Iris pigment epithelial cell (primary cell): ENCODE data around the gene GPRC5A.
"Not testable (repeated sequence)": the region's sequence is repeated elsewhere in the genome, so short reads cannot be mapped to it uniquely, and the experiment has no call there.

Experiments used
- DNase-seq: peaks from one replicate; pipeline ENCODE4 v3.0.0-alpha.2; 2011; ENCODE audit warnings: low read depth

Gene GPRC5A, protein sequence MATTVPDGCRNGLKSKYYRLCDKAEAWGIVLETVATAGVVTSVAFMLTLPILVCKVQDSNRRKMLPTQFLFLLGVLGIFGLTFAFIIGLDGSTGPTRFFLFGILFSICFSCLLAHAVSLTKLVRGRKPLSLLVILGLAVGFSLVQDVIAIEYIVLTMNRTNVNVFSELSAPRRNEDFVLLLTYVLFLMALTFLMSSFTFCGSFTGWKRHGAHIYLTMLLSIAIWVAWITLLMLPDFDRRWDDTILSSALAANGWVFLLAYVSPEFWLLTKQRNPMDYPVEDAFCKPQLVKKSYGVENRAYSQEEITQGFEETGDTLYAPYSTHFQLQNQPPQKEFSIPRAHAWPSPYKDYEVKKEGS

DNA sequence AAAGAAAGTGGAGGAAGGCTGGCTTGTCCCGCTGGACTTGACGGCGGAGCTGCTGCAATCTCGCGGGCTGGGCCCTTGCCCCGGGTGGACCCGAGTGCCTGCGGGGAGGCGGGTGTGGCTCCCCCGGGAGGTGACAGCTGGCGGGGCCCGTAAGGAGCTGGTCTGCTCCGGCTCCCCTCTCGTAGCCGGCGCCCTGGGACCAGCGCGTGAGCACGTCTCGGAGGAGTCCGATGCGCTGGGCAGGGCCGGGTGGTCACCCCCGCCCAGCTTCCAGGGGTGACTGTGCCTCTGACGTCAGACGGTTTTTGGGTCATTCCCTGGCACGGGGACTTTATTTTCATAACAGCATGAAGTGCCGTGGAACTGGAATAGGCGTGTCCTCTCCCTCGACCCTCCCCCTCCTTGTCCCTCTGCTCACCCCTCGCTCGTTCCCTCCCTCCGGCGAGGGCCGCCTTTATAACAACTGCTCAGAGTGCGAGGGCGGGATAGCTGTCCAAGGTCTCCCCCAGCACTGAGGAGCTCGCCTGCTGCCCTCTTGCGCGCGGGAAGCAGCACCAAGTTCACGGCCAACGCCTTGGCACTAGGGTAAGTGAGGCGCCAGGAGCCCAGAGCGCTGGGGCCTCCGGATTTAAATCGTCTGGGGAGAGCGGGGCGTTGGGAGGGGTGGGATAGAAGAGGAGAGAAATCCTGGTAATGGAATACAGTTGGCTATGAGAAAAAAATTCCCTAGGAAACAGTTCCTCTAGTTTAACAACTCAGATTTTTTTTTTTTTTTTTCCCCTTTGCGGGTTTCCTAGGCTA, at the start of gene GPRC5A:
GPRC5A (plus strand) TSS at position 483 of the 801 bp plus-strand sequence. CDS start 16,688 bp downstream, outside the sequence.
- DNase-seq: peak; percentile 98

DNA sequence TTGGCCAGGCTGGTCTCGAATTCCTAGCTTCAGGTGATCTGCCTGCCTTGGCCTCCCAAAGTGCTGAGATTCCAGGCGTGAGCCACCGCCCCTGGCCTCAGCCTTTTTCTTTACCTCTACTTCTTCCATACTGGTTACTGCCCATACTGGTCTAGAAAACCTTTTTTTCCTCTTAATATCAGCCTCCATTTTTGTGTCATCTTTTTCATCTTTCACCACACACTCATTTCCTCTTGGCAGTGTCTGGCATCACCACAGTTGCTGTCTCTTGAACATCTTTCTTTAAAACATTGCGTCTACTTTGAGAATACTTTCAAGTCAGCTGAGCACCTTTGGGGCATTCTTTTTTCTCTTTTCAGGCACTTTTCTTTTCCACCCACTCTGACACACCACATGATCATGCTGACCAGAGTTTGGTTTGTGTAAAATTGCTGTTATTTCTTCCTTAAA, 45.5 kb upstream of the GPRC5A start:
- no peak for DNase-seq

DNA sequence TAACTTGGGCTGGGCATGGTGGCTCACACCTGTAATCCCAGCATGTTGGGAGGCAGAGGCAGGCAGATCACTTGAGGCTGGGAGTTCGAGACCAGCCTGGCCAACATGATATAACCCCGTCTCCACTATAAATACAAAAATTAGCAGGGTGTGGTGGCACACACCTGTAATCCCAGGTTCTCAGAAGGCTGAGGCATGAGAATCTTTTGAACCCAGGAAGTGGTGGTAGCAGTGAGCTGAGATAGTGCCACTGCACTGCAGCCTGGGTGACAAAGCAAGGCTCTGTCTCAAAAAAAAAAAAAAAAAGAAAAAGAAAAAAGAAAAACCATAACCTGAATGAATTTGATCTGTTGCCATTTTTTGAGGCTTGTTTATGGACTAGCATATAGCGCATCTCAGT, 44.6 kb upstream of the GPRC5A start:
- DNase-seq: not testable (repeated sequence)

DNA sequence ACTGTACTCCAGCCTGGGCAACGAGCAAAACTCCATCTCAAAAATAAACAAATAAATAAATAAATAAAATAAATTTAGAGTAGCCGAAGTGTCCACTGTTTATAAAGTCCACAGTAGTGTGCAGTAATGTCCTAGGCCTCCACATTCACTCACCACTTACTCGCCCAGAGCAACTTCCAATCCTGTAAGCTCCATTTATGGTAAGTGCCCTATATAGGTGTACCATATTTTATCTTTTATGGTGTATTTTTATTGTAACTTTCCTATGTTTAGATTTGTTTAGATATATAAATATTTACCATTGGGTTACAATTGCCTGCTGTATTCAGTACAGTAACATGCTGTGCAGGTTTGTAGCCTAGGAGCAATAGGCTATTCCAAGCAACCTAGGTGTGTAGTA, 37.9 kb upstream of the GPRC5A start:
- DNase-seq: no peak

DNA sequence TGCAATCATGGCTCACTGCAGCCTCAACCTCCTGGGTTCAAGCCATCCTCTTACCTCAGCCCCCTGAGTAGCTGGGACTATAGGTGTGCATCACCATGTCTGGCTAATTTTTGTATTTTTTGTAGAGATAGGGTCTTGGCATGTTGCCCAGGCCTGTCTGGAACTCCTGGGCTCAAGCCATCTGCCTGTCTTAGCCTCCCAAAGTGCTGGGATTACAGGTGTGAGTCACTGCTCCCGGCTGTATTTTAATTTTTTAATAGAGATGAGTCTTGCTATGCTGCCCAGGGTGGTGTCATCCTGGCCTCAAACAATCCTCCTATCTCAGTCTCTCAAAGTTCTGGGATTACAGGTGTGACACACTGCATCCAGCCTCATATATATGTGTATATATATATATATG, 31.7 kb upstream of the GPRC5A start:
- peak; percentile 53 for DNase-seq

DNA sequence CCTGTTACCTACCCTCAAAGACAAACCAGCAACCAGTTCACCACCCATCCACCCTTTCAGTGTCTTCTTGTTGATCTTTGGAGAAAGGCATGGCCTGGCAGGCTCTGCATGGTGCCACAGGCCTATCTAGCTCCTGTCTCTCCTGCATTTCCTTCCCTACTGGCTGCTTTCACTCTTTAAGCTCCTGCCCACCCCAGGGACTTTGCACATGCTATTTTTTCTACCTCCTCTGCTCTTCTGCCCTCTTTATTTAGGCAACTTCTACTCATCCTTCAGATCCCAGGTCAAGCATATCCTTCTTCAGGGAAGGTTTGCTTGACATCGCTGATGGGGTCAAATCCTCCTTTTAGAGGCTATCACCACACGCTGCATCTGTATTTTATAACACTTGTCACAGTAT, 27.1 kb upstream of the GPRC5A start:
- no peak for DNase-seq

DNA sequence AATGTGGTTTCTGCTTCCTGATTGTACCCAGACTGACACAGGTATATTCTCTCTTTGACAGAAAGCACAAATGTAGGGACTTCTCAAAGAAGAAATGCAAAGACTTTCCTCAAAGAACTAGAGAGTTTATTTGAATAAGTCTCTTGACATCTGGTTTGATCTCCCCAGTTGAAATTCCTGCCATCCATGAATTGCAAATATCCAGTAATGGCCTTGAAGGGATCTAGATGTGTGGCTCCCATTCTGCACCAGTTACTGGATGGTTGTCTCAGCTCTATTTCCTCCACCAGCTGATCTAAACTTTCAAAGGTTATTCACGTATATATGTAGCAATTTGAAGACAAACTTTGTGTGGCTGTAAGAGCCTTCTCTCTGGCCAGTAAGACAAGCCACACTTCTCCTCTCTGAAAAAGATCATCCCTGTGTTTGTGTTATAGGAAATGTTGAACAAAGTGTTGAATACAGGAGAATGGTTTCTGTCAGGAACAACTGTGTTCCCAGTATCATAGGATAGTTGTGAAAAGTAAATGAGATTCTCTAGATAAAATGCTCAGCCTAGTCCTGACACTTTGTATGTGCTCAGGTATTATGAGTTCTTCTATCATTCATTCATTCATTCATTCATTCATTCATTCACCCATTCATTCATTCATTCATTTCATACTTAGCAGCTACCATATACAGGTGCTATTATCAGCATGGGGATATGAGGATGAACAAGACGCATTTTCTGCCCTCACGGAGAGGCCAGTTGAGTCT, 22.7 kb upstream of the GPRC5A start:
- no peak for DNase-seq

DNA sequence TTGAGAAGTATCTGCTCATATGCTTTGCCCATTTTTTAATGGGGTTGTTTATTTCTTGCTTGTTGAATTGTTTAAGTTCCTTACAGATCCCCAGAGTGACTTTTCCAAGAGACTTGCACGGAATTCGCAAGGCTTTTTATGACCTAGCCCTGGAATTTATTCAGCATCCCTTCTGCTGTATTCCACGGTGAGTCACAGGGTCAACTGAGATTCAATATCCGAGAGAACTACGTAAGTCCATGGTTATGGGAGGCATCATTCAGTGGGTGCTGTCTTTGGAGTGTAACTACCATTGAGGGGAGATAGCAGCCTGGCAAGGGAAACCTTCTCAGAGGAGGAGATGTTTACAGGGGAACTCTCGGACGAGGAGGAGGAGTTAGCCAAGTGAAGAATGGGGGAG, 20.9 kb upstream of the GPRC5A start:
- peak; percentile 100 for DNase-seq

DNA sequence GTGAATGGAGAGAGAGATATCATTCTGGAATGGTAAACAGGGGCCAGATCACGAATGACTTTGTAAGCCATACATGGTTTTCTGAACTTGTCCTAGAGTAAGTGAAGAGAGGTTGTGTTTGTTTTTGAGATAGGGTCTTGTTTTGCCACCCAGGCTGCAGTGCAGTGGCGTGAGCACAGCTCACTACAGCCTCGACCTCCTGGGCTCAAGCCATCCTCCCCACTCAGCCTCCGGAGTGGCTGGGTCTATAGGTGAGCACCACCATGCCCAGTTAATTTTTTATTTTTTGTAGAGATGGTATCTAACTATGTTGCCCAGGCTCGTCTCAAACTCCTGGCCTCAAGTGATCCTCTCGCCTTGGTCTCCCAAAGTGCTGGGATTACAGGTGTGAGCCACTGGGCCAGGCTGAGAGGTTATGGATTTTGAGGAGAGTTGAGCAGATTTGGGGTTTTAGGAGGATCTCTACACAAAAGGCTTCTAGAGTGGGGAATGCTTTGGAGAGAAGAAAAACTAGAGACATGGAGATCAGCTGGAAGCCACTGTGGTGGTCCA, 19.7 kb upstream of the GPRC5A start:
- DNase-seq: no peak

DNA sequence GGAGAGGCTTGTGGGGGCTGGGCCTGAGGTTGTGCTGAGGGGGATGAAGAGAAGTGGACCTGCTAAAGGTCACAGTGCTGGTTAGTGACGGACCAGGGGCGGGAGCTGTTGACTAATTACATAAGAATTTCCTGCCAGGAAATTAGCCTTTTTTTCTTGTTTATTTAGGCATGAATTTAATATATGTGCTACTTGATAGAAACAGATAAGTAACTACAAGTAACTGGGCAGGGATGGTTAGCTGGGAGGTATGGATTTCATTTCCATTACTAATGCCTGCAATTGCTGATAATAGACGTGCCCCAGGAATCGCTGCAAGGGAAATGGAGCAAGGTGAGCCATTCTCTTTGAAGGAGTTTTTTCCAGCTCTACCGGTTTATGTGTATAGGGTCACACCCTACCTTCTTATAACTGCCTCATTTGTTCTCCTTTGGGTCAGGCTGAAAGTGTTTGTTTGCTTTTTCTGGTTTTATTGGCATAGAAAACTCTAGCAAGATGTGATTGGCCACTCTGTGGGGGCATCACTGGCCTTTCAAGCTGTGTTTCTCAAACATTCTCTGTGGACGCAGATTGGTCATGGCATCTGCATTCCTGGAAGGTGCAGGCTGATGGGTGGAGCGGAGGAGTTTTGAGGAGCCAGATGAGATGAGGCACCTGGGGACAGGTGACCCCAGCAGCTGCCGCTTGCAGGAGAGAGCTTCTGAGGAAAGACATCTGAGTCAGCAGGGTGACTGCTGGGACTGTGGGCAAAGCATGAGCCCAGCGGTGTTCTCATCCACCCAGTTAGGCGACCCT, 19.0 kb upstream of the GPRC5A start:
- DNase-seq: peak; percentile 86

DNA sequence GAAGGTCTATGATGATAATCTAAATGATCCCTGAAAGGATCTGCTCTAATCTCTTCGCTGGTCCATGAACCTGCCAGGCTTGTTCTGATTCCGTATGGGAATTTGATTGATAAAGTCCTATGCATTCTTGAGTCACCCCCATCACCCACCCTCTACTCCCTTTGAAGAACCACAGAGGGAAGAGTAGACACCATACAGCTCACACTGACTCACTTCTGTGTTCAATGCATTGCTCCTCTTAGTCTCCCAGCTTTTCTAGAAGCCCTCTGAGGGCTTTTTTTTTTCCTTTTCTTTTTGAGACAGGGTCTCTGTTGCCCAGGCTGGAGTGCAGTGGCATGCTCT, 18.5 kb upstream of the GPRC5A start:
- peak; percentile 67 for DNase-seq

DNA sequence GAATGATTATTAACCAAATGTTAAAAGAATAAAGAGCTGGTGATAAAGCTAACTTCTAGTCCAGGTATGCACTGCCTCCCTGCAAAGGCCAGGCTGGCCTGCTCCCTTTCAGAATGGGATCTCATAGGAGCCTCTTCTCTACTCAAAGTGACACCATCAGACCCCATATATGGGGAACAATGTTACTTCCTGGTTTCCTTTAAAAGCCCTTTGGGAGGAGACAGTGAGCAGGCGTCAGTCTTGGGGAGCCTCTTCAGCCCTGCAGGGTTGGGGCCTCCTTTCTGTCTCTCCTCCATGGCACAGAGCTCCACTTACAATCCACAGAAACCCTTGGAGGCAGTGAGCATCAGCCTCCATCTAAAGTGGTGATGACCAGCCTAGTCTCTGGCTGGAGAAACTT, 17.3 kb upstream of the GPRC5A start:
- DNase-seq: no peak

DNA sequence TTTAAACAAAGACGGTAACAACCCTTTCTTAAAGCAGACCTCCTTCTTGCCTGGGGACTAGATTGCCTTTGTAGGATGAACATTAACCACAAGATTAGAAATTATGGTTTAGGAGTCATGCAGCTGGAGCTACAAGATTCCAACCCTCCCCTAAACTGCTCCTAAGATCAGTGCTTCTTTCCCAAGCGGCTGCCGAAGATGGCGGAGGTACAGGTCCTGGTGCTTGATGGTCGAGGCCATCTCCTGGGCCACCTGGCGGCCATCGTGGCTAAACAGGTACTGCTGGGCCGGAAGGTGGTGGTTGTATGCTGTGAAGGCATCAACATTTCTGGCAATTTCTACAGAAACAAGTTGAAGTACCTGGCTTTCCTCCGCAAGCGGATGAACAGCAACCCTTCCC, 16.1 kb upstream of the GPRC5A start:
- not testable (repeated sequence) for DNase-seq

DNA sequence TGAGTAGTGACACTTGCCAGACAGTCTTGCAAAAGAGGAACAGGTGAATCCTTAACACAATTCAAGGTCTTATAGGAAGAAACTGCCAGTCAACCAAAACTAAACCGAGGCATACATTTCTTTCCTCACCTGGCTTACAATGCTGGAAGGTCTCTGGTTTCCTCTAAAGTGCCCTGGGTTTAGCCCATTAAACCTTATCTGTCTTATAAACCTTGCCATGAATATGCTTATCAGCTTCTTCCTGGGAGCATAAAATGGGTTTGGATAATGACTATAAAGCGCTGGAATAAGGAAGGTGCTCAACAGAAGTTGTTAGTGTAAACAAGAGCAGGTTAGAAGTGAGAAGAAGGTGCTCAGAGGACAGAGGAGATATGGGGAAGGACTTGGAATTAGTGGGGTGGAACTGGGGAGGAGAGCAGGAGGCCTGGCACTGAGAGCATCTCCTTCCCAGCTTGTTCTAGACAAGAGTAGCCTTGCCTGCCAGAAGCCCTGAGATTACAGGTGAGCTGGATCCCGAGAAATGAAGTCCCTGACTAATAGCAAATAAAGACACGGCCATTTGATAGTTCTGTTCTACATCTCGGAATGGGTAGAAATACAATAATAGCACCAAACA, 14.1 kb upstream of the GPRC5A start:
- no peak for DNase-seq

DNA sequence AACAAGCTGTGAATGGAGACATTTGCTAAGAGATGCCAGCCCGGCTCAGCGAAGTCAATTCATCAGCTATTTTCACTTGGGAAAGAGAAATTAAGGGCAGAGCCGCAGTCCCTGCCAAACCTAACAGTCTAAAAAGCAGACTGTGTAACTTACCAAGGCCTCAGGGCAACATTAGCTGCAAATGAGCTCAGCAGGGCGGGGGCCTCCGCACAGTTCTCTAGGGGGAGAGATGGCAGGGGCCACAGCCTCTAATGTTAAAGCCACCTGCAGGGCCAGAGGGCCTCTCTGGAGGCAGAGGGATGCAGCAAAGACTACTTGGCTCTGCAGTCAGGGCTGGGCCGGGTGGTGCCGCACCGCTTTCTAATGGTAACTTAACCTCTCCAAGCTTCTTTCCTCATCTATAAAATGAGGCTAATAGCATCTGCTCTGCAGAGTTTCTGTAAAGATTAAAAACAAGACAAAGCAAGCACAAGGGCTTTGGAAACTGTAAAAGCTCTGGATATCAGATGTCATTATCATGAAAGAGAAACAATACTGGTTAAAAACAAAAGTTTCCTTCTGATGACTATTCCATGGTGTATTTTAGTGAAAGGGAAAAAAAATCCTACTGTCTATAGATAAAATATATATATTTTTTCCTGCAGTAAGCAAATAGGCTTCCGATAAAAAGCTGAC, 13.4 kb upstream of the GPRC5A start:
- no peak for DNase-seq

DNA sequence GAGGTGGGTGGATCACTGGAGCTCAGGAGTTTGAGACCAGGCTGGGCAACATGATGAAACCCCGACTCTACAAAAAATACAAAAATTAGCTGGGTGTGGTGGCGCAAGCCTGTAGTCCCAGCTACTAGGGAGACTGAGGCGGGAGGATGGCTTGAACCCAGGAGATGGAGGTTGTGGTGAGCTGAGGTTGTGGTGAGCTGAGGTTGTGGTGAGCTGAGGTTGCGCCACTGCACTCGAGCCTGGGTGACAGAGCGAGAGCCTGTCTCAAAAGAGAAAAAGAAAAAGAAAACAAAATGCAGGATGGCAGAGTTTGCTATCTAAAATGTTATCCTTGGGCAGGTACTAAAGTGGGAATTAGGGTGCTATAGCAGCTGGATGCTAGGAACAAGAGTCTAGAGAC, 10.8 kb upstream of the GPRC5A start:
- DNase-seq: no peak

DNA sequence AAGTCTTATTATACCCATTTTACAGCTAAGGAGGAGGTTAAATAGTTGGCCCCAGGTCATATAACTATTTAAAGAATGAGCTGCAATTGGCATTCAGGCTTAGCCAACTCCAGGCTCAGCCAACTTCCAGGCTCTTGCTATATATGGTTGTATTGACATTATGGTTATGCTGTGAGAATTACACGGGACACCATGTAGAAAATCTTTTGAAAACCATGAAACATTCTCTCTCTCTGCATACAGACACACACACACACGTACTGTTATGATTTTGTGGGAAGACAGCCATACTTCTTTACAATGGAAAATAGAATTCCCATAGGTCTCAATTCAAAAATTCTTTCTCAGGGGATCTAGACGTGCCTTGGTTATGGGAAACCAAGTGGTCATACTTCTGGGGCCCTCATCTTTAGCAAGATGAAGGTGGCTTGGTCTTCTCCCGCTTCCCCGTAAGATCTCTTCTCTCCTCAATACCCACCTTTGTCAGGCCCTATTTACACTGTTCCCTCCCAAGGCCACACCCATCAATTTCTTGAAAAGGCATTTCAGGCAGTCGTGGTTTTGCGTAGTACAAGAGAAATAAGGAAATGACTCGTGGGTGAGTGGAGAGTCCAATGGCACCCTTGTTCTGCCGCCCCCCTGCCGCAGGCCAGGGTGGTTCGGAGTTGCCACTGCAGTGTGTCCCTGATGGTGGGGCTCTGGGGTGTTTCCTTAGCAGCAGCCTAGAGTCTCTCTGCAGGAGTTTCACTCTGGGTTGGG, 10.0 kb upstream of the GPRC5A start:
- peak; percentile 78 for DNase-seq

DNA sequence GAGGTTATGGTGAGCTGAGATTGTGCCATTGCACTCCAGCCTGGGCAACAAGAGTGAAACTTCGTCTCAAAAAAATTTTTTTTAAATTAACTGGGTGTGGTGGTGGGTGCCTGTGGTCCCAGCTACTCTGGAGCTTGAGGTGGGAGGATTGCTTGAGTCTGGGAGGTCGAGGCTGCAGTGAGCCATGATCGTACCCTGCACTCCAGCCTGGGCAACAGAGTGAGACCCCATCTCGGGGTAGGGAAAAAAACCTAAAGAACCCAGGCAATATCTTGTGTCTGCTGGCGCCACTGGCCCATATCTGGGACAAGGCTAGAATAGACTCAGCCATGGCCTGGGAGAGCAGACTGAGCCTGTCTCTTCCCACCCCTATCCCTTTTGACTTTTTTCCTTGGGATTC, 9.1 kb upstream of the GPRC5A start:
- DNase-seq: no peak

DNA sequence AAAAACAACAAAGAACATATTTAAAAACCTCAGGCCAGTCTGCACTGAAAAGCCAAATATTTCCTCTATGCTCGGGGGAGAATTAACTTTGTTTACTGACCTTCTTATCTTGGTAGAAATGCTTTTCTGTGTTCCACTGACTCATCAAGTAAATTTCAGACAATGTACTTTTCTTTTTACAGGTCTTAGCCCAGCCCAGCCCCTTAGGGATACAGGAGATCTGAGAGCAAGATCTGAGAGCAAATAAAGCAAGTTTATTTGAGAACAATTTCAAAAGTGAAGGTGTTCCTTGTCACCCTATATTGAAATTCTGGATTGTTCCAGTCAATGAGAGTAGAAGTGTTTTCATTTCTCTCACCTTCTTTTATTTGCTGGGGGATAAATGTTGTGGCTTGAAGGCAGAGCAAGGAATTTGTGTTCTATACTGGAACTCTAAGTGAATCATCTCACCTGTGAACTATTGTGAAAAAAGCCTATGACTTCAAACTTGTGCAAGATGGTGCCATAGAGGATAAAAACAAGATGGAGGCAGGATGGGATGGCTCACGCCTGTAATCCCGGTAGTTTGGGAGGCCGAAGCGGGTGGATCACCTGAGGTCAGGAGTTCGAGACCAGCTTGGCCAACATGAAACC, 7.9 kb upstream of the GPRC5A start:
- DNase-seq: peak; percentile 90
